Neural cell (in vitro differentiated cells): ENCODE measurements around the gene C1QTNF1. TPM values are rescaled to one million over a fixed set of nuclear protein-coding genes. Genes with fewer than 3 reads are reported as not detected.

Source experiments
- H2AFZ ChIP-seq: fragments of 200-600, 300-800 bp; sonication (generic), shearing (Covaris generic); 2 replicates; pipeline ENCODE4 v1.6.0; 2014; ENCODE audit warnings: low read depth, mild to moderate bottlenecking, antibody characterized with exemption, low read length, moderate library complexity
- H3F3A ChIP-seq: fragments of 200-600 bp; shearing (Covaris generic); 2 replicates; pipeline ENCODE4 v1.6.1; 2016; ENCODE audit warnings: mild to moderate bottlenecking, moderate library complexity, mixed read lengths, antibody characterized with exemption, low read length; ENCODE audit not compliant: insufficient read depth, poor library complexity, severe bottlenecking
- H3K27ac ChIP-seq: fragments of 200-600, 300-800 bp; sonication (generic), shearing (Covaris generic); 2 replicates; pipeline ENCODE4 v1.5.1; 2014; ENCODE audit warnings: mild to moderate bottlenecking, low read length, moderate library complexity
- H3K27me3 ChIP-seq: fragments of 300-800, 200-600 bp; sonication (generic), shearing (Covaris generic); 2 replicates; pipeline ENCODE4 v1.6.0; 2014; ENCODE audit warnings: mild to moderate bottlenecking, low read depth, low read length, moderate library complexity; ENCODE audit not compliant: insufficient read depth
- H3K36me3 ChIP-seq: fragments of 300-800, 200-600 bp; sonication (generic), shearing (Covaris generic); 2 replicates; pipeline ENCODE4 v1.5.1; 2014; ENCODE audit warnings: mild to moderate bottlenecking, antibody characterized with exemption, low read length, moderate library complexity; ENCODE audit not compliant: insufficient read depth
- H3K4me2 ChIP-seq: fragments of 300-800, 200-600 bp; sonication (generic), shearing (Covaris generic); 2 replicates; pipeline ENCODE4 v1.6.0; 2014; ENCODE audit warnings: mild to moderate bottlenecking, low read length
- H3K4me3 ChIP-seq: fragments of 300-800, 200-600 bp; sonication (generic), shearing (Covaris generic); 2 replicates; pipeline ENCODE4 v1.5.1; 2014; ENCODE audit warnings: mild to moderate bottlenecking, low read length, moderate library complexity
- H3K79me2 ChIP-seq: fragments of 200-600 bp; shearing (Covaris generic); replicated peaks from 2 replicates; pipeline ENCODE4 v1.6.0; 2014; ENCODE audit warnings: mild to moderate bottlenecking, low read length, moderate library complexity; ENCODE audit not compliant: insufficient read depth
- H3K9ac ChIP-seq: fragments of 300-800, 200-600 bp; sonication (generic), shearing (Covaris generic); 2 replicates; pipeline ENCODE4 v1.6.1; 2016; ENCODE audit warnings: mild to moderate bottlenecking, low read length, mixed read lengths
- H3K9me2 ChIP-seq: fragments of 200-600 bp; shearing (Covaris generic); 2 replicates; pipeline ENCODE4 v1.6.1; 2016; ENCODE audit warnings: mild to moderate bottlenecking, low read length, mixed read lengths; ENCODE audit not compliant: insufficient read depth
- H3K9me3 ChIP-seq: fragments of 200-600, 300-800 bp; sonication (generic), shearing (Covaris generic); 2 replicates; pipeline ENCODE4 v1.6.1; 2016; ENCODE audit warnings: mild to moderate bottlenecking, mixed run types, low read length, moderate library complexity, mixed read lengths
- H4K20me1 ChIP-seq: fragments of 200-600 bp; shearing (Covaris generic); 2 replicates; pipeline ENCODE4 v1.6.1; 2016; ENCODE audit warnings: mild to moderate bottlenecking, mixed run types; ENCODE audit not compliant: insufficient read depth
- EP300 ChIP-seq: fragments of 450-650 bp; conservative IDR thresholded peaks from 2 replicates; pipeline ENCODE4 v1.6.1; 2014; ENCODE audit warnings: antibody characterized with exemption, mild to moderate bottlenecking, moderate library complexity; ENCODE audit not compliant: poor library complexity, severe bottlenecking
- EZH2 ChIP-seq: fragments of 200-600, 300-800 bp; shearing (Covaris generic), sonication (generic); IDR thresholded peaks from 2 replicates; pipeline ENCODE4 v1.6.1; 2014; ENCODE audit warnings: antibody characterized with exemption, low read length, borderline replicate concordance, mild to moderate bottlenecking; ENCODE audit not compliant: insufficient read depth, poor library complexity, severe bottlenecking
- MXI1 ChIP-seq: fragments of 450-650 bp; conservative IDR thresholded peaks from 2 replicates; pipeline ENCODE4 v1.6.1; 2014; ENCODE audit warnings: antibody characterized with exemption, mild to moderate bottlenecking; ENCODE audit not compliant: poor library complexity, severe bottlenecking
- POLR2AphosphoS5 ChIP-seq: IDR thresholded peaks from 2 replicates; pipeline ENCODE4 v1.6.1; 2012
- RAD21 ChIP-seq: fragments of 450-650 bp; conservative IDR thresholded peaks from 2 replicates; pipeline ENCODE4 v1.6.1; 2014; ENCODE audit warnings: antibody characterized with exemption, mild to moderate bottlenecking, moderate library complexity
- SMC3 ChIP-seq: fragments of 450-650 bp; conservative IDR thresholded peaks from 2 replicates; pipeline ENCODE4 v1.6.1; 2014; ENCODE audit warnings: antibody characterized with exemption, mild to moderate bottlenecking, moderate library complexity; ENCODE audit not compliant: poor library complexity
- TAF1 ChIP-seq: IDR thresholded peaks from 2 replicates; pipeline ENCODE4 v1.6.1; 2012; ENCODE audit warnings: low read depth
- polyA plus RNA-seq: library from polyadenylated mRNA; depleted of rRNA; stranded (reverse); fragments of >200 nt; gene quantifications from 2 replicates; pipeline ENCODE4 v1.2.3, GENCODE V29; 2014
- TF ChIP-seq, protein P1 (sequence below): IDR thresholded peaks from 2 replicates; pipeline ENCODE4 v1.6.1; 2012; ENCODE audit warnings: borderline replicate concordance
- TF ChIP-seq, protein P2 (sequence below): fragments of 450-650 bp; IDR thresholded peaks from 2 replicates; pipeline ENCODE4 v1.5.1; 2014; ENCODE audit warnings: antibody characterized with exemption, mild to moderate bottlenecking, moderate library complexity; ENCODE audit not compliant: poor library complexity, severe bottlenecking

C1QTNF1 gene
- polyA plus RNA-seq, 1 donor from 2014 or later = 0.16 TPM

DNA sequence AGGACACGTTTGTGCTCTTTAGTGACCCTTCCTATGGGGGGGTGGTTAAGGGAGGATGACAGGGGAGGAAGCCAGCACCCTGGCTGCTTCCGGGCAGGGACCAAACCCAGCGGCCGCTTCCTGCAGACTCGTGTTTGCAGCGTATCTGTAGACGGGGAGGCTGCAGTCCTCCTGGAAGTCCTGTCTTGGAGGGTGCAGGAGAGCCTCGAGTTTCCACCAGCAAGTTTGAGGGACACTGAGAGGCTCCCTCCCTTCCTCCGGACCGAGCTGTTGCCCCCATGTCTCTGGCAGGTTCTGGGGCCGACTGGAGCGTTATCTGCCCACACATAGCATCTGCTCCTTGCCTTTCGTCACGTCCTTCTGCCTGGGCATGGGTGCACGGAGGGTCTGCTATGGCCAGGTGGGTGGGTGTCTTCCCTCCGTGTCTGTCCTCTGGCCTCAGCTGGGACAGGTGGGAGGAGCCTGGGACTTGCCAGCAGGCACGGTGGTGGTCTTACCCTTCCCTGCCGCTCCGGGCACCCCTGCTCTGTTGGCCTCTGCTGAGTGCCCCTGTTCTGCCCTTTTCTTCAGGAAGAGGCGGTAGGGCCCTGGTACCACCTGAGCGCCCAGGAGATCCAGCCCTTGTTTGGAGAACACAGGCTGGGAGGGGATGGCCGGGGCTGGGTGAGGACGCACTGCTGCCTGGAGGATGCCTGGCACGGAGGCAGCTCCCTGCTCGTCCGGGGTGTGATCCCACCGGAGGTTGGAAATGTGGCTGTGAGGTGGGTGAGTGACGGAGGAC, 59.4 kb downstream of the C1QTNF1 start:
- Histone ChIP-seq H3K27me3 (no peaks in the 10 kb centered on the region), H3K9ac (no peak overlapping the region), H3K9me2 (no peaks in the 10 kb centered on the region), H3K9me3 (no peaks in the 10 kb centered on the region), H3K4me3 (no peak overlapping the region), H2AFZ (no peak overlapping the region), H3K4me2 (no peak overlapping the region), H3K36me3 (no peaks in the 10 kb centered on the region), H3K79me2 (no peaks in the 10 kb centered on the region), H4K20me1 (no peaks in the 10 kb centered on the region), H3K27ac (no peak overlapping the region), H3F3A (no peaks in the 10 kb centered on the region)
- TF ChIP-seq EZH2 = no peak

DNA sequence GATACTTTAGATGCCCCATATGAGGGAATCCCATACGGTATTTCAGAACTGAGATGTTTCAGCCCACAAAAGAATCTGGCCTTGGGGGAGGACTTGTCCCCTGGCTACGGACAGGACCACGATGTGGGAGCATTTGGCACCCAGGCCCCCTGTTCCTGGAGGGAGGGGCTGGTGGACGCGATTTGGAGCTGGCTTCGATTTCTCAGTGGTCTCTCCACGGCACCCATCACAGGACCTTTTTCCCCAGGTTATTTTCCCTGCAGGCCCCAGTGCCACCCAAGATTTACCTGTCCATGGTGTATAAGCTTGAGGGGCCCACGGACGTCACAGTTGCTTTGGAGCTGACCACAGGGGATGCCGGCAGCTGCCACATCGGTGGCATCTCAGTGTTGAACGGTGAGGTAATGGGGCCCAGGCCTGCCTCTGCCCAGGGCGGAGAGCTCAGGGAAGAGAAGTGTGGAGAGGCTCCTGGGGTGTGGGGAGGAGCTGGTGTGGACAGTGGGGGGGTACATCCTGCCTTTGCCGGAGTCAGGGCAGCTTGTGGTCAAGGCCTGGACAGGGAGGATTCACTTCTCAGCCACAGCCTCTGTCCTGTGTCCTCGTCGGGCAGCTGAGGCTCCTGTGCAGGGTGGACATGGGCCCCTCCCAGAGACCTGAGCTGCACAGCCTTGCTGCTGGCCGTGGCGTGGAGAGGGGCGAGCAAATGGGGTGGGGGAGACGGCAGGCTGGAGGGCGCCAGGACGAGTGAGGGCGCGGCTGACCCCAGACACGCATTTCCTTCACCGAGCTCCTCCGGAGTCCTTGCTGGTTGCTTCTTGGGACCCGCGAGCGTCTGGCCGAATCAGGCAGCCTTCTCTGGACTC, 60.6 kb downstream of the C1QTNF1 start:
- no peaks in the 10 kb centered on the region for H3F3A ChIP-seq
- no peak overlapping the region for H2AFZ ChIP-seq
- no peak overlapping the region for H3K9ac ChIP-seq
- TF ChIP-seq EZH2 (no peak), TAF1 (no peak), EP300 (no peak), RAD21 (no peak), POLR2AphosphoS5 (no peak), SMC3 (no peak), MXI1 (no peak)
- TF ChIP-seq, protein P1, sequence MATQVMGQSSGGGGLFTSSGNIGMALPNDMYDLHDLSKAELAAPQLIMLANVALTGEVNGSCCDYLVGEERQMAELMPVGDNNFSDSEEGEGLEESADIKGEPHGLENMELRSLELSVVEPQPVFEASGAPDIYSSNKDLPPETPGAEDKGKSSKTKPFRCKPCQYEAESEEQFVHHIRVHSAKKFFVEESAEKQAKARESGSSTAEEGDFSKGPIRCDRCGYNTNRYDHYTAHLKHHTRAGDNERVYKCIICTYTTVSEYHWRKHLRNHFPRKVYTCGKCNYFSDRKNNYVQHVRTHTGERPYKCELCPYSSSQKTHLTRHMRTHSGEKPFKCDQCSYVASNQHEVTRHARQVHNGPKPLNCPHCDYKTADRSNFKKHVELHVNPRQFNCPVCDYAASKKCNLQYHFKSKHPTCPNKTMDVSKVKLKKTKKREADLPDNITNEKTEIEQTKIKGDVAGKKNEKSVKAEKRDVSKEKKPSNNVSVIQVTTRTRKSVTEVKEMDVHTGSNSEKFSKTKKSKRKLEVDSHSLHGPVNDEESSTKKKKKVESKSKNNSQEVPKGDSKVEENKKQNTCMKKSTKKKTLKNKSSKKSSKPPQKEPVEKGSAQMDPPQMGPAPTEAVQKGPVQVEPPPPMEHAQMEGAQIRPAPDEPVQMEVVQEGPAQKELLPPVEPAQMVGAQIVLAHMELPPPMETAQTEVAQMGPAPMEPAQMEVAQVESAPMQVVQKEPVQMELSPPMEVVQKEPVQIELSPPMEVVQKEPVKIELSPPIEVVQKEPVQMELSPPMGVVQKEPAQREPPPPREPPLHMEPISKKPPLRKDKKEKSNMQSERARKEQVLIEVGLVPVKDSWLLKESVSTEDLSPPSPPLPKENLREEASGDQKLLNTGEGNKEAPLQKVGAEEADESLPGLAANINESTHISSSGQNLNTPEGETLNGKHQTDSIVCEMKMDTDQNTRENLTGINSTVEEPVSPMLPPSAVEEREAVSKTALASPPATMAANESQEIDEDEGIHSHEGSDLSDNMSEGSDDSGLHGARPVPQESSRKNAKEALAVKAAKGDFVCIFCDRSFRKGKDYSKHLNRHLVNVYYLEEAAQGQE = no peak
- TF ChIP-seq, protein P2, sequence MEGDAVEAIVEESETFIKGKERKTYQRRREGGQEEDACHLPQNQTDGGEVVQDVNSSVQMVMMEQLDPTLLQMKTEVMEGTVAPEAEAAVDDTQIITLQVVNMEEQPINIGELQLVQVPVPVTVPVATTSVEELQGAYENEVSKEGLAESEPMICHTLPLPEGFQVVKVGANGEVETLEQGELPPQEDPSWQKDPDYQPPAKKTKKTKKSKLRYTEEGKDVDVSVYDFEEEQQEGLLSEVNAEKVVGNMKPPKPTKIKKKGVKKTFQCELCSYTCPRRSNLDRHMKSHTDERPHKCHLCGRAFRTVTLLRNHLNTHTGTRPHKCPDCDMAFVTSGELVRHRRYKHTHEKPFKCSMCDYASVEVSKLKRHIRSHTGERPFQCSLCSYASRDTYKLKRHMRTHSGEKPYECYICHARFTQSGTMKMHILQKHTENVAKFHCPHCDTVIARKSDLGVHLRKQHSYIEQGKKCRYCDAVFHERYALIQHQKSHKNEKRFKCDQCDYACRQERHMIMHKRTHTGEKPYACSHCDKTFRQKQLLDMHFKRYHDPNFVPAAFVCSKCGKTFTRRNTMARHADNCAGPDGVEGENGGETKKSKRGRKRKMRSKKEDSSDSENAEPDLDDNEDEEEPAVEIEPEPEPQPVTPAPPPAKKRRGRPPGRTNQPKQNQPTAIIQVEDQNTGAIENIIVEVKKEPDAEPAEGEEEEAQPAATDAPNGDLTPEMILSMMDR = no peak
- H3K9me2 ChIP-seq = no peaks in the 10 kb centered on the region
- no peak overlapping the region for H3K27ac ChIP-seq
- H3K9me3 ChIP-seq = no peaks in the 10 kb centered on the region
- H3K79me2 ChIP-seq = no peaks in the 10 kb centered on the region
- no peak overlapping the region for H3K4me3 ChIP-seq
- H3K36me3 ChIP-seq = no peaks in the 10 kb centered on the region
- no peaks in the 10 kb centered on the region for H4K20me1 ChIP-seq
- H3K4me2 ChIP-seq = no peak overlapping the region
- H3K27me3 ChIP-seq = no peaks in the 10 kb centered on the region
